ENCODE results near the gene PRCP.

- TF ChIP-seq, protein P1, sequence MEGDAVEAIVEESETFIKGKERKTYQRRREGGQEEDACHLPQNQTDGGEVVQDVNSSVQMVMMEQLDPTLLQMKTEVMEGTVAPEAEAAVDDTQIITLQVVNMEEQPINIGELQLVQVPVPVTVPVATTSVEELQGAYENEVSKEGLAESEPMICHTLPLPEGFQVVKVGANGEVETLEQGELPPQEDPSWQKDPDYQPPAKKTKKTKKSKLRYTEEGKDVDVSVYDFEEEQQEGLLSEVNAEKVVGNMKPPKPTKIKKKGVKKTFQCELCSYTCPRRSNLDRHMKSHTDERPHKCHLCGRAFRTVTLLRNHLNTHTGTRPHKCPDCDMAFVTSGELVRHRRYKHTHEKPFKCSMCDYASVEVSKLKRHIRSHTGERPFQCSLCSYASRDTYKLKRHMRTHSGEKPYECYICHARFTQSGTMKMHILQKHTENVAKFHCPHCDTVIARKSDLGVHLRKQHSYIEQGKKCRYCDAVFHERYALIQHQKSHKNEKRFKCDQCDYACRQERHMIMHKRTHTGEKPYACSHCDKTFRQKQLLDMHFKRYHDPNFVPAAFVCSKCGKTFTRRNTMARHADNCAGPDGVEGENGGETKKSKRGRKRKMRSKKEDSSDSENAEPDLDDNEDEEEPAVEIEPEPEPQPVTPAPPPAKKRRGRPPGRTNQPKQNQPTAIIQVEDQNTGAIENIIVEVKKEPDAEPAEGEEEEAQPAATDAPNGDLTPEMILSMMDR (IDR thresholded peaks at IDR 0.05), result no peak
- TF ChIP-seq RAD21 (IDR thresholded peaks at IDR 0.05; ENCODE audit: low read length), result no peak
- TF ChIP-seq FOXM1 (IDR thresholded peaks at IDR 0.05; ENCODE audit: low read depth), result no peak
These were observed 57.0 kb downstream of the PRCP start for GRCh38 chr11:82843057-82843795.

Data from SK-N-SH (cell line).